ENCODE results near the gene HPCAL1.

HPCAL1 gene

DNA sequence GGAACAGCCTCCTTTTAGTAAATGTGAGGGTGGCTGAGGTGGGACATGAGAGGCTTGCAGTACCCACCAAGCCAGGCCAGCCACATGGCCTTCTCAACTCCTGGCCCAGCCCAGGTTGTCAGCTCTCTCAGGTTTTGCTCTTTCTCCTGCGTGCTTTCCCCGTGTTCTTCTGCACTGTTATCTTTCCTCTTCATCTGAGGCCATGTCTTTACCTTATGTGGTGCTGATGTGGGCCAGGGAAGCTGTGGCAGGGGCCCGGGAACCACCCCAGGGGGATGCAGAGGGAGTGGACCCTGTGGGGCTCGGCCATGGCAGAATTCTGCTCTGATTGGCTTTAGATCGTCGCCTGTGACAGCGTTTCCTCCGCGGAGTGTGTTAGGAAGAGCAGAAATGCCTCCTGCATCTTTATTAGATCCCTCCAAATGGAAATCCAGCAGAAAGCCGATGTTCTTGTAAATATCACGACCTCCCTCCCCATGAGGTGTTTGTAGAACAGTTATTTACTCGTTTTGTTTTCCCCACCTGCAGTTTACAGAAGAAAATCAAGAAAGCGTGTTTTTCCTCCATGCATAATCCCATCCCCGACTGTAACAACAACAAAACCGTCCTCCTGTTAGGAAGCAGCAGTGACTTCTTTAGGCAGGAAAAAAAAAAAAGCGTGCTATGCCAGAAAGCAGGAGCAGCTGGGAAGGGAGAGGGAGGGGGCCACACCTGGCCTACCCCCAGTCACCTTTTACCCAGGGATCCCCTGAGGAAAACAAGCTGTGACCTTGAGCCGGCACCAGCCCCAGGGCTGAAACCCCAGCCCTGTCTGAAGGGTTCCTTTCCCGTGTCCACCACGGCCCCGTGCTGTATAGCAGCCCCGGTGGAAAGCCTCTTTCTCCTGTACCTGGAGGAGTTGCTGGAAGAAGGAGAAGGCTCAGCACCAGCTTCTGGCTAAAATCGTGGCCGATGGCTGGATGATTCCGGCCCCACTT lies 54.8 kb downstream of the HPCAL1 start:
- DNase-seq: no peak

DNA sequence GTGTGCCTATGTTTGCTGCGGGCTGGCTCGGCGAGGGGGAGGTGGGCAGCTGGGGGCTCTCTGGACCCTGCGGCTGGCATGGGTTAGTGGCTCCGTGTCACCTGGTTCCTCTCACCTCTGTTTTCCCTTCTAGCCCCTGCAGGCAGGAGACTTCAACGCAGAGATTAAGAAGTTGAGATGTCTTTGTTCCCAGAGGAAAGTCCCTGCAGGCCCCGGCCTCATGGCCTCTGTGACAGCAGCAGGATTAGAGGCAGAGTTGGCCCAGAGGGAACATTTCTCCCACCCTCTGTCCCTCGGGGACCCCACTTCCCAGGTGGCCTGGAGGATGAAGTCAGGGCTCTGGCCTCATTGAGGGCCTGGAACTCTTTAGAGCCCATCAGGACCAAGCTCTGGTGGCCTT lies 56.5 kb downstream of the HPCAL1 start:
- no peak for DNase-seq

DNA sequence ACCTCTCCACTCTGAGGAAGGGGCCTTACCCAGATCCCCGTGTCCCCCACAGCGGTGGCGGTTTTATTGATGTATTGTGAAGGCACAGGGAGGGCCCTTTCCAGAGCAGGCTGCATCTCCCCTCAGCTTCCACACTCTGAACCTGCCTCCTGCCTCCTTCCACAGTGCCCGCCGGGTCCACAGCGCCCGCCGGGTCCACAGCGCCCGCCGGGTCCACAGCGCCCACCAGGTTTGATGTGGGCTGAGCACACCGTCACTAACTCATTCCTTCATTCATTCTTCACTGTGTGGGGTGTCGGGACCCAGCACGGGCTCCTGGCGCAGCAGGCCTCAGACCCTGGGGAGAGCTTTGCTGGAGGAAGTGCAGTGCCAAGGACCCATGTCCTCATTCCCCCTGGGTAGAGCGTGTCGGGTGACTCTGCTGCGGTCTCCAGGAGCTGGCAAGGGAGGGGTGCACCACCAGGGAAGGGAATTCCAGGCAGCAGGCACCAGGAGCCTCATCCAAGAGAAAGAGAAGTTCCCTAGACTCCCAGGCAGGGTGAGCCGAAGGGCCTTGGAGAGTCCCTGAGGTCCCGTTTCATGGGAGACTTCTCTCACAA lies 57.1 kb downstream of the HPCAL1 start:
- no peak for DNase-seq

DNA sequence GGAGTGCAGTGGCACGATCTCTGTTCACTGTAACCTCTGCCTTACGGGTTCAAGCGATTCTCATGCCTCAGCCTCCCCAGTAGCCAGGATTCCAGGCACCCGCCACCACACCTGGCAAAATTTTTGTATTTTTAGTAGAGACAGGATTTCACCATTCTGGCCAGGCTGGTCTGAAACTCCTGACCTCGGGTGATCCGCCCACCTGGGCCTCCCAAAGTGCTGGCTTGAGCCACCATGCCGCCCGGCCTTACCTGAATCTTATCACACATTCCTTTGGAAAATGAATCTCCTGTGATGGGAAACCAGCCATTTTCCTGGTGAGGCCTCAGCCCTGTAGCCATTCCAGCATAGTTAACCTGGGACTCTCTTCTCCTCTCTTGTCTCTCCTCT lies 57.8 kb downstream of the HPCAL1 start:
- DNase-seq: no peak

DNA sequence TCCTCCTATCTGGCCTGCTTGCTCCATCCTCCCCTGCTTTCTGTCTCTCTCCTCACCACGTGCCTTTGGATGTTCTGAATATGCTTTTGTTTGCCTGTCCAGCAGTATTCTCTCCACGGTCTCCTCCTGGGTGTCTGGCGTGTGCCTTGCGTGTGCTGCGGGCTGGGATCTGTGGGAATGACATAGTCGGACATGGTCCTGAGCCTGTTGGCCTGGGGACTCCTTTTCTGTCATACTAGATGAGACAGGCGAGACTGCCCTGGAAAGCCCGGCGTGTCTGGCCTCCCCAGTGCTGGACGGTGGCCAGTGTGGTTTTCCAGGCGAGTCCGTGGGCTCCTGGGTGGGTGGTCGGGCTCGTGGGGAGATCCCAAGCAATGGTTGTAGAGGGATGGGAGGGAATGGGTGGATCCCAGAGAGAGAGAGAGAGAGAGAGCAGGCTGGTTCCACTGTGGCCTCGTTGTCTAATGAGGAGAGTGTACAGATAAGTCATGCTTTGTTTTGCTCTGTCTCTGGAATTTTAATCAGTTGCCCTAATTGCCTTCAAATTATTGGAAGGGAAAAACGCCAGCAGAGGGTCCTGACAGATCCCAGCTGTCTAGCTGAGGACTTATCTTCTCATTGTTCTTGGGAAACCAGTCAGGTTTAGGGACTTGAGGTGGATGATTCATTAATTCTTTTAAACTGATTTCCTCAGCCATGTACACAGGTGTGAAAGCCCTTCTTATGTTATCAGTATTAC lies 58.3 kb downstream of the HPCAL1 start:
- no peak for DNase-seq

DNA sequence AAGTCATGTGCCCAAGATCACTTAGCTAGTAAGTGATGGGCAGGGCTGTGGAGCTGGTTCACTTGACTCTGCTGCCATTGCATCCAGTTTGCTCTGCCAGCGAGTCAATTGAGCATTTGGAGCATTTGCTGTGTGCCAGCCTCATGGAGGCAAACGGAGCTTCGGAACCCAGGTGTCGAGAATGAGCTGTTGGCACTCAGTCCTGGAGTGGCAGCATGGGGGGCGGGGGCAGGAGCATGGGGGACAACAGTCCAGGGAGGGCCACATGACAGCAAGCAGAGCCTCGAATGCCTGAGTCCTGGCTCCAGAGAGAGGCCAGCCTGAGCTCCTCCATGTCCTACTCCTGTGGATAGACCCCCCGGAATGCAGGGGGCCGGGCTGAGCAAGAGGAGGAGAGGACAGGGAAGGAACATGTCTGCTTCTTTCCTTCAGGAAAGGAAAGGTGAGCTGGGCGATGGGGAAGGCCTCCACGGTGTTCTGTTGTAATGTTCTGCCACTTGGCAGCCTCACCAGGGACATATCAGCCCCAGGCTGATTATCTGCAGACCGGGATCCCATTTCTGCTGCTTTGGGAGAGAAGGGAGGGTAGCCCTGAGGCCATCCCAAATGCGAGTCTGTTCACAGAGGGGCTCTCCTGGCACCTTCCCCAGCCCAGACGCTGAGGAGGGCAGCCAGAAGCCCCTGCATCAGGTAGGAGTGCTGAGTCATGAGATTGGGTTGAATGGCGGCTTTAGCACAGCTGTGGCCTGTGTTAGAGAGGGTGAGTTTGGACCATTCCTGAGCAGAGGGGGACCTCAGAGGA lies 59.6 kb downstream of the HPCAL1 start:
- DNase-seq: no peak

DNA sequence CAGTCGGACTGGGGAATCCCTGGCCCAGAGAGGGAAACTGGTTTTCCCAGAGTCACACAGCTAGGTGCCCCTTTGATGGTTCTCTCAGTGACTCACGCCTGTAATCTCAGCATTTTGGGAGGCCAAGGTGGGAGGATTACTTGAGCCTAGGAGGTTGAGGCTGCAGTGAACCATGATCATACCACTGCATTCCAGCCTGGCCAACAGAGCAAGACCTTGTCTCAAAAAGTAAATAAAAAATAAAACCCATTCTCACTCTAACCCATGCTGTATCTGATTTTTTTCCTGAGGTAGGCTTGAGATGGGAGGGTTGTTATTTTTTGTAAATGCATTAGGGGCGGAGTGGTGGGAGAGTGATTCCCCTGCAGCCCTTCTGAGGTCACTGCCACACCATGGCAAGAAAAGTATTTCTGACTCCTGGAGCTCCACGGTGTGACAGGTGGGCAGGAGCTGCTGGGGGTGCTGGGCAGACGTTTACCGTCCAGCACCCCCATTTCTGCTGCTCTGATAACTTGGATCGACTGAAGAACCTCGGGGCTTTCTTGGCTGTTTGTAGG lies 60.3 kb downstream of the HPCAL1 start:
- DNase-seq: no peak

DNA sequence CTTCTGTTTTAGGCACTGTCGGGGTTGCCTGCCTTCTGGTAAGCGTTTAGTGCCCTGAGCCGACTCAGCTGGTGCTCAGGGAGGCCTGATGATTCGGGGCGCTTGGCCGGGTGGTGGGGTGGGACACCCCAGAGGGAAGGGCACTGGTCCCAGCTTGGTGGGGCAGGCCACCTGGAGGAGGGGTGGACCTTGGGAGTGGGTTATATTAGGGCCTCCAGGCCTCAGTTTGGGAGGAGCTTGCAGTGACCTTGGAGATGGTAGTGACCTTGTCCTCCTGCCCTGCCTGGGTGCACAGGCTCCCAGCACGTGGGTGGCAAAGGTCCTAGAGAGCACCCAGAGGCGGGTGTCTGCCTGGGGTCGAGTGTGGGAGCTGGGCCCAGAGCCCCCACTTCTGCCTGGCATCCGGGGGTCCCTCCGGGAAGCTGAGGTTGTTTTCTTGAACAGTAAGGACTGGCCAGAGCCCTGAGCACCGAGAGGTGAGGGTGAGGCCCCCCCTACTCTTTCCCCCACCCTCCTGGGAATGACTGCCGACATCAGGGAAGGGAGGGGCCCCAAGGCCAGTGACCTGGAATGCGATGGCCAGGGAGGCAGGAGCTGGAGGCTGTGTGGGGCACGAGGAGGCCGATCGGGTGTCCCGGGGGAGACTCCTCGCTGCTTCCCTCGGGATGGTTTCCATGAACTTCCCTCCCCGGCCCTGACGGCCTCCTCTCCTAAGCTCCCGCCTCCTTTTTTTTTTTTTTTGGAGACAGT lies 61.3 kb downstream of the HPCAL1 start:
- no peak for DNase-seq

DNA sequence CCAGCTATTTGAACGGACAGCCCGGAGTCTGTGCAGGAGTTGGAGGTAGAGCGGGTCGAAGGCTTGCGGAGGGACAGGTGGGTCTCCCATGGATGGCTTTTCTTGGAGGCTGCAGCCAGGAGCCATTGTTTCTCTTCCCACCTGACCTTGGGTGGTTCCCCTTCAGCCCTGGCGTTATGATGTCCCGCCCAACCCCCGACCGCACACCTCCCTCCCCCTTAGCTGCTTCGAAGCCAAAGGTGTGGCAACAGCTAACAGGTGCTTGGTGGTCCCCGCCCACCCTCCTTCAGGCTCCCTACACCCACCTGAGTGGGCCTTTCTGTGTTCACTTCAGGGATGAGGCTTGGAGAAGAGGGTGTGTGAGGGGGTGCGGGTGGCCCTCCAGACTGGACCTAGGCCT lies 62.7 kb downstream of the HPCAL1 start:
- DNase-seq: no peak

DNA sequence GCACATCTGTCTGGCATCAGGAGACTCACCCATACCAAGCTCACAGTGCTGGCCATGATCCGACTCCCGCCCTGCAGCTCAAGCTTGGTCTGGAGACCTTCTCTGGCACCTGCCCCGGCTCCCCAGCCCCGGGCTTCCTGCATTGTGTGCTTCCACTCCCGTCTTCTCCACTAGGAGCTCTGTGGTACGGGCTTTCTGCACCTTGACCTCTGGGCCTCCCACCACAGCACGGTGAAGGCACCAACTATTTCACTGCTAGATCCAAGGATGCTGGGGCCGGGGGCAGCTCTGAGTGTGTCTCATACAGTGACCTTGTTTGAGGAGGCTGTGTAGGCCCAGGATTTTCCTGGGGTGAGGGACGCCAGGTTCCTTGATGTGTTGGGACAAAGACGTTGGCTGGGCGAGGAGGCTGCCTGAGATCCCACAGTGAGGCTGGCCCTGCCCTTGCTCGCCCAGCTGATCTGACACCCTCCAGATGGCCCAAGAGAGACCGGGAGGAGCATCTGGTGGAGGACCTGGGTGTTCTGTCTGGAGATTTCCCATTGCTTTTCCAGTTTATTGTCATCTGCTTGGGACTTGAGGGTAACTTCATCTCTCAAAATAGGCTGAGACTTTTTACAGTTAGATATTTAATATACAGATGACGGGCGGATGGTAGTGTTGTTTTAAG lies 64.0 kb downstream of the HPCAL1 start:
- no peak for DNase-seq

DNA sequence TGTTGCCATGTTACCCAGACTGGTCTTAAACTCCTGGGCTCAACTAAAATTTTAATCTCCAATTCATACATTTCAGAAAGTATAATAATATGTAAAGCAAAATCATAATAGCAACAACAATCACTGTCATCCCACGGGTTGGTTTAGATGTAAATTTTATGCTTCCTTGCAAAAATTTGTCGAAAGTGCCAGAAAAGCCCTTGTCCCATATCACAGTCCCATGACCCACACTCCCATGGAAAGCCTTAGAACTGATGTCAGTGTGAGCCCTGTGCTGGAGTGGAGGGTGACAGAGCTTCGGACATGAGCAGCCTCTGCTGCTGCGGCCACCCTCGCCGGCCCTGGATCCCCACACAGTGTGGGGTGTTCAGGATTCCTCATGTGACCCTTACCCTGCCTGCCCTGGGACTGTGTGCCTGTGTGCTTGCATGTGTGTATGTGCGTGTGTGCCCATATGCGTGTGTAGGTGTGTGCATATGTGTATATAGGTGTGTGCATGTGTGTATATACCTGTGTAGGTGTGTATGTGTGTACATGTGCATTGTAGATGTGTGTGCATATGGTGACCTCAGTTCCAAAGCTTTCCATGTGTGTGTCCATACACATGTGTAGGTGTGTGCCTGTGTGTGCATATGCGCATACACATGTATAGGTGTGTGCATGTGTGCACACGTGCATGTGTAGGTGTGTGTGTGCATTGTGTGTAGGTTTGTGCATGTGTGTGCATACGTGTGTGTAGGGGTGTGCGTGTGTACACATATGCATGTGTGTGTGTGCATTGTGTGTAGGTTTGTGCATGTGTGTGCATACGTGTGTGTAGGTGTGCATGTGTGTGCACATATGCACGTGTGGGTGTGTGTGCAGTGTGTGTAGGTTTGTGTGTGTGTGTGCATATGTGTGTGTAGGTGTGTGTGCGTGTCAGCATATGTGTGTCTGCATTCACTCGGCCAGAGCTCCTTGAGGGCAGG lies 65.1 kb downstream of the HPCAL1 start:
- DNase-seq: no peak

DNA sequence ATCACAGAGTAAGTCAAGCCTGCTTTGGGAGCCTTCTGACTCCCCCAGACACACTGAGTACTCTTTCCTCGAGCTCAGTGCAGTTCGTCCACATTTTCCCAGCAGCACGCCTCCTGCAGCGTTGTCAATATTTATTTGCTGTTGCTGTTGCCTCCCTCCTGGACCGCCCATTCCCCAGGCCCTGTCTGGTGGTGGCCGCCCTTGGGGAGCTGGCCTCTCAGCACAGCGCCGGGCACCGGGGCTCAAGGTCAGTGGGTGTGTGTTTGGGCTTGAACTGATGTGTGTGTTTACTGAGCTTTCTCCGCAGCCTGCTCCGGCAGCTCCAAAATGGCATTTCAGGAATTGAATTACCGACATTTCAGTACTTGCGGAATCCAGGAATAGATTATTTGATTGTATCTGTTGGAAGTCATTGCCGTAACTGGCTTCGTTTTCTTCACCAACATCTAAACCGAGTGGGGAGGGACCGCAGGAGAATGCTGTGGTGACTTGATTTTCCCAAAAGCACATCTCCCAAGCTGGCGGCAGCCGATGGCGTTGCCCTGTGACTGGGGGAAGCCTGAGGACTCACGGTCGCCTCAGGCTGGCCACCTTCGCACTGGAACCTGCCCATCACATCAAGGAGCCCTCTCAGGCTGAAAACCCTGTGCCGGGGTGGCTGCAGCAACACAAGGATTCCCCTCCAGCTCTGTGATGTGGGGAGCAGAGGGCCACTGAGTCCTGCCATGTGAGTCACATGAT lies 66.0 kb downstream of the HPCAL1 start:
- no peak for DNase-seq

DNA sequence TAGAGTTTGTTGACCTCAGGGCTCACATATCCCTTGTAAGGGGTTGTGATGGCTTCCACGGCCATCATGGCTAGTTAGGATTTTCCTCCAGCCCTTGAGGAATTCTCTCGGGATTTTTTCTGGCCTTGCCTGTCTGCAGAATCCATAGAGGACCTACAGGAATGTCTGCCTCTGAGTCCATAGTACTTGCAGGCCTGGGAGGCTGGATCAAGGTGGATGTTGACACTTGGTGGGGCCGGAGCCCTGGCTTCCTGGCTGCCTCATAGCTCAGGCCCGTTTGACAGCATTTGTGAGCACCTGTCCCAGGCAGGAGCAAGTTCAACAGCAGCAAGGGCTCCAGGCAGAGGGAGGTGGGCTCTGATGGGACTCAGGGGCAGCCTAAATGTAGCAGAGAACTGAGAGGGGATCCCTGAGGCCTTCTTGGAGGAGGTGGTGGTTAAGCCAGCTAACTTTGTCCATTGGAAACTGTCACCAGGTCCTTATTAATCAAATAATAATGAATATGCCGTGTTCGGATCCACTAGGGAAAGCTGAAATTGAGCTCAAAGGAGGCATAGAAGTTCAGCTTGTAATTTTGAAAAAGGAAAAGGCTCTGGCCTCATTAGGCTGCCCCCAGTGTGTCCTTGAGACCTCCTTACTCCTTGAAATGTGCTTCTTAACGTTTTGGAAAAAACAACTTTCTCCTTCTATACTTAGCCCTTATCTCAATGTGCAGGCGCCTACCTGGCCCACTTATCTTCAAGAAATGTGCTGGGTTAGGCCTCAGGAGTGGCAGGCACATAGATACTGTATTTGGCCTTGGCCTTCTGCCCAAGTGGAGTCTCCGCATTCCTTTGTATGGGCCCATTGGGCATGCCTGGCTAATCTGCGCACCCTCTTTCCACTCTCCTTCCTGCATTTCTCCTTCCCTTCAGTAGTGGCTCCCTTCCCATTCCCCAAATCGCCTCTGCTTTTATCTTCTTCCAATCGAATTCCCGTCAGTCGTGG lies 66.9 kb downstream of the HPCAL1 start:
- DNase-seq: no peak

DNA sequence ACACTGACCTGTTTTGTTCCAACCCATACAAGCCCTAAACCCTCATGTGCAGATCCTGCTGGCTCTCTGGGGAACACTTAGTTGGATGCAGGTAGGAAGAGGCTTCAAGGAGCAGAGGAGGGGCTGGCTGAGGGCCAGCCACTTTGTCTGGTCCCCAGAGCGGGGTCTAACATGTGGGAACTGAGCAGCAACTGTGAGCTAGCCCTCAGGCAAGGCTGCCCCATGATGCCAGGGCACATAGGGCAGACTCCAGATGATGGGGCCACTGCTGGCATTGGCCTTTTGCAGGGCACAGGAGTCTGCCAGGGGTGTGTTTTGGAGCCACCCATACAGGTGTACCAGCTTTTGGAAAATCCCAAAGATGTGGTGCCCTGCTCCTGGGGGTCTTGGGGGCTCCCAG lies 67.7 kb downstream of the HPCAL1 start:
- no peak for DNase-seq

DNA sequence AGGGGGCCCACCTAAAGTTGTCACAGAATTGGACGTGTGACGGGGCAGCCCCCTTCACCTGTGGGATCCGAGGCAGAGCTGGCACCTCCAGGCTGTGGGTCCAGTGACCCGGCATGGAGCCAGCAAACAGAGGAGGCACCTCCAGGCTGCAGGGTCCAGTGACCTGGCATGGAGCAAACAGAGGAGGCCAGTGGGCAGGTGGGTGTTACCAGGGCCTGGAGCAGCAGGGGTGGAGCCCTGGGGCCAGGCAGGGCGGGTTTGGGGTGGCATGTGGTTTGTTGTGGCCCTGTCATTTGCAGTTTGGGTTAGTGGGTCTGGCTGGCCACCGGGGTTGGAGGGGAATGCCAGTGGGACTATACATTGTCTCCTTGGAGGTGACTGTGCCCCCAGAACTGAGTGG lies 68.2 kb downstream of the HPCAL1 start:
- DNase-seq: no peak

DNA sequence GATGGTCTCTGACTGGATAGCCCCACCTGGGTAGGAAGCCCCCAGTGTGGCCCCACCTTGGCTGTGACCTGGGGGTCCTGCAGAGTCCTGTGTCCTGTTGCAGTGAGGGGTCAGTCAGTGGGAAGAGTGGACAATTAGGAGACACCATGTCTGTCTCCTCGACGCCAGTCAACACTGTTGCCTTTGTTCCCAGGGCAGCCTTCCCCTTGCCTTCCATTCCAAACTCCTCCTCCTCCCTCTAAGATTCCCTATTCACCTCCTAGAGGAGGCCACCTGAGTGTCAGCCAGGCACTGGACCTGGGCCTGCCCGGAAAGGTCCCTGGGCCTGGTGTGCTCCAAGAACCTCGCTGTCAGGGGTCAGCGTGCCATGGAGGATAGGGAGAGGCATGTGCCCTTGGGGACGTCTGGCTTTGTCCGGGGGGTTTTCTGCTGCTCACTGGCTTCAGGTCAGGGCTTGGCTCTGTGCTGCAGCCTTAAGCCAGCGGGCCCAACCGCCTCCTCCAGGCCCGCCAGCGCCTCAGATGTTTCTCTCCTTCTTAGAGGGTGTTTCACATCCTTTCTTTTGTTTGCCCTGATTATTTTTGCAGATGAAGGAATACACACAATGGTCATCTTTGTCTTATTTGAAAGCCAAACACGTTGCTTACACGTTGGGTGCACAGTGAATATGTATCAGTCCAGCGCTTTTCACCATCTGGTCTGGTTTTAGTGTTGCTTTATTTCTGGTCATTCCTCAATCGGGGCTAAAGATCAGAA lies 68.9 kb downstream of the HPCAL1 start:
- DNase-seq: no peak

DNA sequence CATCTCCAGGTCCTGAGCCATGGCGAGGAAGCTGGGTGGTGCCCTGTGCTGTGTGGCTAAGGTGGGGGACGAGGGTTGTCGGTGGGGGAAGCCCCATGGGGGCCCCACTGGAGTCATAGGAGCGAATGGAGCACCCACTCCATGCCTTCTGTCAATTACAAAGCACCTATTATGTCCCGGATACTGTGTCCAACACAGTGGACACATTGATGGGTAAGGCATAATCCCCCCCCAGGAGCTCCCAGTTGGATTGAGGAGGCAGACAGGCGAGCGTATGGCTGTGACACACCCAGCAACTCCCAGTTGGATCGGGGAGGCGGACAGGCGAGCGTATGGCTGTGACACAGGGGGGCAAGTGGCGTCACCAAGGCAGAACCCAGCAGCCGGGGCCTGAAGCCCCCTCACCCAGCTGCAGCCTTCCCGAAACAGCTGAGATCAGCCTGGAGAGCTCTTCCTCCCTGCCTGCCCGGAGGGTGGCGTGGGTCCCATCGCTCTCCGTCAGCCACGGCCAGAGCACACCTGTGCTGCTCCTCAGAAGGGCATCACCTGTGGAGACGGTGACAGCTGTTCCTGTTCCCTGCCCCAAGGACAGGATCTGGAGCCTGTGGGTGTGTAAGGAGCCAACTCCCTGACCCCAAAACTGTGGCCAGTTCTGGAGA lies 69.6 kb downstream of the HPCAL1 start:
- no peak for DNase-seq

Data from SHP77 (cell line).